Left colon (tissue), 2 donors: ENCODE data around the gene PLAAT2. TPM values are rescaled to one million over a fixed set of nuclear protein-coding genes. Genes with fewer than 3 reads are reported as not detected.

Source experiments
- ATAC-seq: fragments of 200-7000 bp; cut with Tn5 transposase; one replicate; pipeline ENCODE4 v1.9.1; 2020; ENCODE audit warnings: mild to moderate bottlenecking, moderate library complexity
- DNase-seq, 2 donors: peaks; one replicate each; pipeline ENCODE4 v3.0.0-alpha.2; 2020
- intact Hi-C, 2 donors: fragments of 100-400 bp; cut with DNase I in 1 of 2; cut with micrococcal nuclease in 1 of 2; formaldehyde crosslinking; loops; one replicate each; pipeline versions ENCODE4 v1.11.2 to v1.14.0; 2022; cut with DNase I, micrococcal nuclease
- total RNA-seq, 2 donors: library from RNA; stranded (reverse); fragmentation: NEBNext Ultra II Directional; extraction: Animal tissue kit (Norgen Biotek cat#: 25700); gene quantifications; one replicate each; pipeline ENCODE4 v1.2.1, GENCODE V29; 2021
- donor health status: DM: no; HTN: no; CAD: no.
- donor health status: DM: yes; HTN: yes; CAD: no.

The PLAAT2 gene
- total RNA-seq, 2 donors from 2014 or later = 3.8 to 53.6 TPM

GRCh38 chr11:63504933-63505586 lies 58.1 kb downstream of the PLAAT2 start:
- intact Hi-C loops = no loop called here
- ATAC-seq (no peak), DNase-seq (no peak)

DNA sequence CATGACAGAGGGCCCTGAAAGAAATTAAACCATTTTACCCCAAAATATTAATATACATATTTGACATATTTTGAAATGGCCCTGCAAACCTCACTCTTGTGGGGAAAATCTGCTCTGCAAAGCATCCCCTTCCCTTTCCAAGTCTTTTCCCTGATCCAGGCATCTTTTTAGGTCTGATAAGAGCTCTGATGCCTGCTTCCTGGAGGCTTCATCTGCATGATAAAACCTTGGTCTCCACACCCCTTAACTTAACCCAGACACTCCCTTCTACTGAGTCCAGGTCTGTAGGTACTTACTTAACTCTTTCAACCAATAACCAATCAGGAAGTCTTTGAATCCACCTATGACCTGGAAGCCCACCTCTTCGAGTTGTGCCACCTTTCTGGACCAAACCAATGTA lies 59.1 kb downstream of the PLAAT2 start:
- ATAC-seq = no peak
- no peak for DNase-seq
- intact Hi-C loops = no loop called here

DNA sequence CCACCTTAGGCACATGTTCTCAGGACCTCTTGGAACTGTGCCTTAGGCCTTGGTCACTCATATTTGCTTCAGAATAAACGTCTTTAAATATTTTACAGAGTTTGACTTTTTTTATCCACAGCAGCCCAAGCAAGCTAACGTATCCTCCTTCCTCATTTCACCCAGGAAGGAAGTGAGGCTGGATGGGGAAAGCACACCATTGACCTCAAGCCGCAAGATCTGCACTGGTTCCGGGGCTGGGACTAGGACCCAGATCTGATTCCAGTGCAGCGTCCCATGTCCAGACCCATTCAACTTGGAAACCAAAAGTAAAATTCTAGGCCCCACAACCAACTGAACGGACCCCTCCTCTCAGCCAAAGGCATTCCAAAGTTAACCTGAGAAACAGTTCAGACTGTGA lies 59.7 kb downstream of the PLAAT2 start:
- intact Hi-C loops = no loop called here
- no peak for ATAC-seq
- no peak for DNase-seq

Other genes starting within 250 kb of the PLAAT2 start
- not detected for gene SLC22A9, start 193.6 kb downstream of the PLAAT2 start, total RNA-seq
- gene PLAAT5, start 72.2 kb downstream of the PLAAT2 start, total RNA-seq = 1 to 10 TPM in 1 of 2 donors, under 1 TPM in 1; 0.21 to 1.1 TPM
- under 1 TPM; 0.18 to 0.36 TPM for gene LGALS12, start 57.3 kb downstream of the PLAAT2 start, total RNA-seq
- gene PLAAT4, start 26.6 kb downstream of the PLAAT2 start, total RNA-seq = 10 to 100 TPM; 43.9 to 51.4 TPM
- gene PLAAT3, start 51.1 kb upstream of the PLAAT2 start, total RNA-seq = 1 to 10 TPM; 5.9 to 6.6 TPM
- gene ATL3, start 108.0 kb upstream of the PLAAT2 start, total RNA-seq = 10 to 100 TPM; 54.5 to 56.6 TPM
- 100 to 1,000 TPM; 121 to 124 TPM for gene RTN3, start 118.1 kb upstream of the PLAAT2 start, total RNA-seq
- gene ZFTA, start 205.4 kb upstream of the PLAAT2 start, total RNA-seq = 1 to 10 TPM; 4.5 to 7.5 TPM